OCI-LY7 (cell line): ENCODE data around the gene SHC2. TPM values are rescaled to one million over a fixed set of nuclear protein-coding genes. Genes with fewer than 3 reads are reported as not detected.

ENCODE experiments used
- BruUV-seq: library from RNA; stranded (reverse); fragments of 400-500 nt; replicated peaks from 2 replicates; lab custom pipeline; 2021; lab: Mats Ljungman, UMichigan
- CTCF ChIA-PET: fragments of 300-600 bp; sonication (Branson Sonifier 250); formaldehyde crosslinking; loops from one replicate; lab custom pipeline; 2022; ENCODE audit warnings: antibody characterized with exemption; ENCODE audit not compliant: unreplicated experiment; lab: Charles Lee
- POLR2A ChIA-PET: fragments of 300-600 bp; sonication (Branson Sonifier 250); formaldehyde crosslinking; loops from one replicate; lab custom pipeline; 2022; ENCODE audit warnings: antibody characterized with exemption; lab: Charles Lee
- DNase-seq: peaks from one replicate; pipeline ENCODE4 v3.0.0-alpha.2; 2015; ENCODE audit warnings: low spot score
- H2AFZ ChIP-seq: fragments of 200-600 bp; sonication (generic), shearing (Covaris generic); 2 replicates; pipeline ENCODE4 v1.6.1; 2014; ENCODE audit warnings: mild to moderate bottlenecking, antibody characterized with exemption, low read length, moderate library complexity
- H3K27ac ChIP-seq: fragments of 200-600 bp; sonication (generic); 2 replicates; pipeline ENCODE4 v1.5.1; 2014; ENCODE audit warnings: mixed run types, low read depth, mild to moderate bottlenecking, moderate library complexity, low read length, inconsistent platforms; ENCODE audit not compliant: poor library complexity, severe bottlenecking
- H3K36me3 ChIP-seq: fragments of 200-600 bp; sonication (generic); 2 replicates; pipeline ENCODE4 v1.6.1; 2014; ENCODE audit warnings: mild to moderate bottlenecking, antibody characterized with exemption, low read length, moderate library complexity, mixed read lengths; ENCODE audit not compliant: insufficient read depth
- H3K4me1 ChIP-seq: fragments of 200-600 bp; sonication (generic); 2 replicates; pipeline ENCODE4 v1.5.1; 2014; ENCODE audit warnings: mild to moderate bottlenecking, low read length; ENCODE audit not compliant: insufficient read depth, poor library complexity, severe bottlenecking
- H3K4me2 ChIP-seq: fragments of 200-600 bp; sonication (generic); 2 replicates; pipeline ENCODE4 v1.6.1; 2014; ENCODE audit warnings: mild to moderate bottlenecking, low read length
- H3K4me3 ChIP-seq: fragments of 200-600 bp; sonication (generic); 2 replicates; pipeline ENCODE4 v1.5.1; 2014; ENCODE audit warnings: mild to moderate bottlenecking, low read depth, low read length; ENCODE audit not compliant: poor library complexity, severe bottlenecking
- H3K79me2 ChIP-seq: fragments of 200-600 bp; sonication (generic); 2 replicates; pipeline ENCODE4 v1.6.1; 2016; ENCODE audit warnings: low read depth, mild to moderate bottlenecking, low read length, moderate library complexity, mixed read lengths; ENCODE audit not compliant: insufficient read depth
- H3K9me2 ChIP-seq: fragments of 200-600 bp; sonication (generic); 2 replicates; pipeline ENCODE4 v1.6.1; 2016; ENCODE audit warnings: mild to moderate bottlenecking, low read length, mixed read lengths; ENCODE audit not compliant: insufficient read depth
- H3K9me3 ChIP-seq: fragments of 200-600 bp; sonication (generic); 2 replicates; pipeline ENCODE4 v1.6.1; 2014; ENCODE audit warnings: mild to moderate bottlenecking, mixed run types, low read length, mixed read lengths
- H4K20me1 ChIP-seq: fragments of 200-600 bp; sonication (generic); 2 replicates; pipeline ENCODE4 v1.6.1; 2014; ENCODE audit warnings: mild to moderate bottlenecking, antibody characterized with exemption, low read length, moderate library complexity, mixed read lengths; ENCODE audit not compliant: insufficient read depth
- CTCF ChIP-seq: fragments of 200-600 bp; sonication (generic); conservative IDR thresholded peaks from 2 replicates; pipeline ENCODE4 v1.5.1; 2014; ENCODE audit warnings: mild to moderate bottlenecking, antibody characterized with exemption, low read length, moderate library complexity, mixed read lengths
- EZH2phosphoT487 ChIP-seq: fragments of 200-600 bp; sonication (generic); IDR thresholded peaks from 2 replicates; pipeline ENCODE4 v1.6.1; 2018; ENCODE audit warnings: low read depth, borderline replicate concordance, mild to moderate bottlenecking, mixed run types, antibody characterized with exemption, low read length, moderate library complexity, mixed read lengths
- intact Hi-C: fragments of 100-400 bp; cut with micrococcal nuclease; formaldehyde crosslinking; loops from one replicate; pipeline ENCODE4 v1.10.0; 2022; ENCODE audit not compliant: unreplicated experiment
- total RNA-seq, 2 experiments: library from RNA; depleted of rRNA in 1 of 2; stranded (reverse); fragments of >200 nt in 1 of 2; shearing (Covaris generic) in 1 of 2; gene quantifications; 2 replicates each; pipeline ENCODE4 v1.2.3, GENCODE V29; 2014 to 2022

The SHC2 gene
- total RNA-seq, 2 experiments from 2014 or later, result 0.28 to 0.65 TPM

GRCh38 chr19:468587-469256 is 7.9 kb upstream of the SHC2 start:
- H3K9me2 ChIP-seq, result no peaks in the 10 kb centered on the region
- no peaks in the 10 kb centered on the region for H3K4me1 ChIP-seq
- no peaks in the 10 kb centered on the region for H4K20me1 ChIP-seq
- intact Hi-C loops, result no loop called here
- no peak overlapping the region for H3K4me2 ChIP-seq
- H3K4me3 ChIP-seq, result no peak overlapping the region
- H3K36me3 ChIP-seq, result no peaks in the 10 kb centered on the region
- ChIA-PET CTCF (no interaction called here), POLR2A (no interaction called here)
- no peak for DNase-seq
- H3K9me3 ChIP-seq, result no peaks in the 10 kb centered on the region
- no peak overlapping the region for H2AFZ ChIP-seq
- H3K79me2 ChIP-seq, result no peaks in the 10 kb centered on the region
- H3K27ac ChIP-seq, result no peak overlapping the region
- no TSS peak for BruUV-seq
- no peak for TF ChIP-seq CTCF
- TF ChIP-seq EZH2phosphoT487, result no peak

GRCh38 chr19:467554-467953 is 6.7 kb upstream of the SHC2 start:
- Histone ChIP-seq H3K79me2 (no peaks in the 10 kb centered on the region), H3K27ac (no peak overlapping the region), H3K9me2 (no peaks in the 10 kb centered on the region), H3K9me3 (no peaks in the 10 kb centered on the region), H3K4me2 (no peak overlapping the region), H3K4me1 (no peaks in the 10 kb centered on the region), H4K20me1 (no peaks in the 10 kb centered on the region), H3K4me3 (no peak overlapping the region), H2AFZ (no peak overlapping the region), H3K36me3 (no peaks in the 10 kb centered on the region)
- no TSS peak for BruUV-seq
- ChIA-PET POLR2A (no interaction called here), CTCF (no interaction called here)
- intact Hi-C loops, result no loop called here
- TF ChIP-seq EZH2phosphoT487 (no peak), CTCF (no peak)
- no peak for DNase-seq

GRCh38 chr19:465056-465816 is 4.4 kb upstream of the SHC2 start:
- CTCF ChIA-PET, result no interaction called here
- TF ChIP-seq CTCF (no peak), EZH2phosphoT487 (no peak)
- intact Hi-C loops, result no loop called here
- POLR2A ChIA-PET, result no interaction called here
- Histone ChIP-seq H3K79me2 (no peaks in the 10 kb centered on the region), H2AFZ (no peak overlapping the region), H3K36me3 (no peaks in the 10 kb centered on the region), H4K20me1 (no peaks in the 10 kb centered on the region), H3K4me2 (no peak overlapping the region), H3K9me2 (no peaks in the 10 kb centered on the region), H3K4me3 (no peak overlapping the region), H3K9me3 (no peaks in the 10 kb centered on the region), H3K27ac (no peak overlapping the region), H3K4me1 (no peaks in the 10 kb centered on the region)
- no TSS peak for BruUV-seq
- DNase-seq, result no peak
